Uterus (tissue), 2 donors: ENCODE measurements around the gene AP3D1.
A peak's percentile ranks its signal among the peaks of the same experiment; 100 is the strongest.

Source experiments
- POLR2A ChIP-seq, 2 donors: fragments of 450-650 bp; IDR thresholded peaks; one replicate each; pipeline ENCODE4 v1.6.1; 2016; ENCODE audit warnings: antibody characterized with exemption in 2 of 2, mild to moderate bottlenecking in 1 of 2, moderate library complexity in 1 of 2
- TF ChIP-seq, protein P1 (sequence below), 4 experiments: fragments of 200-600 bp in 2 of 4; fragments of 450-650 bp in 2 of 4; sonication (generic) in 2 of 4; IDR thresholded peaks; one replicate each; pipeline ENCODE4 v1.5.1; 2016 to 2019; ENCODE audit warnings: antibody characterized with exemption in 4 of 4, mild to moderate bottlenecking in 2 of 4, moderate library complexity in 1 of 4

DNA sequence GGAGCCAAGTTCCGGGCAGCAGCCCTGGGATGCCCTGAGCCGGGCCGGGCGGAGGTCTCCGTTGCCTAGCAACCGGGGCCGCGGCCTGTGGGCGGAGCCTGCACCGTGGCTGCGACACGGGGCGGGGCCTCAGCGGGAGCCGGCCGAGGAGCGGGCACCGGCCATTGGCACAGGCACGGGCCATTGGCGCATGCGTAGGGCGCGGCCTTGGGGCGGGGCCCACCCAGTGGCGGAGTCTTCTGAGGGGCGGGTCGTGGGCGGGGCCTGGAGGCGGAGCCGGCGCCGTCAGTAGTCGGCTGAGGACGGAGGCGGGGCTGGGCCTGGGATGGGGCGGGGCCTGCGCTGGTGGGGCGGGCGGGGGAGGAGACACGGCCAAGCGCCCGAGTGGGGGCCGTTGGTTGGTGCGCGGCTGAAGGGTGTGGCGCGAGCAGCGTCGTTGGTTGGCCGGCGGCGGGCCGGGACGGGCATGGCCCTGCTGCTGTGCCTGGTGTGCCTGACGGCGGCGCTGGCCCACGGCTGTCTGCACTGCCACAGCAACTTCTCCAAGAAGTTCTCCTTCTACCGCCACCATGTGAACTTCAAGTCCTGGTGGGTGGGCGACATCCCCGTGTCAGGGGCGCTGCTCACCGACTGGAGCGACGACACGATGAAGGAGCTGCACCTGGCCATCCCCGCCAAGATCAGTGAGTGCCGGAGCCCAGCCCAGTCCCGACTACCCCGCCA, 54.7 kb downstream of the AP3D1 start, which contains the start of gene IZUMO4:
- peak in 1 of 2 donors; percentile 16 for TF ChIP-seq POLR2A (IDR thresholded peaks at IDR 0.05)
- TF ChIP-seq, protein P1, sequence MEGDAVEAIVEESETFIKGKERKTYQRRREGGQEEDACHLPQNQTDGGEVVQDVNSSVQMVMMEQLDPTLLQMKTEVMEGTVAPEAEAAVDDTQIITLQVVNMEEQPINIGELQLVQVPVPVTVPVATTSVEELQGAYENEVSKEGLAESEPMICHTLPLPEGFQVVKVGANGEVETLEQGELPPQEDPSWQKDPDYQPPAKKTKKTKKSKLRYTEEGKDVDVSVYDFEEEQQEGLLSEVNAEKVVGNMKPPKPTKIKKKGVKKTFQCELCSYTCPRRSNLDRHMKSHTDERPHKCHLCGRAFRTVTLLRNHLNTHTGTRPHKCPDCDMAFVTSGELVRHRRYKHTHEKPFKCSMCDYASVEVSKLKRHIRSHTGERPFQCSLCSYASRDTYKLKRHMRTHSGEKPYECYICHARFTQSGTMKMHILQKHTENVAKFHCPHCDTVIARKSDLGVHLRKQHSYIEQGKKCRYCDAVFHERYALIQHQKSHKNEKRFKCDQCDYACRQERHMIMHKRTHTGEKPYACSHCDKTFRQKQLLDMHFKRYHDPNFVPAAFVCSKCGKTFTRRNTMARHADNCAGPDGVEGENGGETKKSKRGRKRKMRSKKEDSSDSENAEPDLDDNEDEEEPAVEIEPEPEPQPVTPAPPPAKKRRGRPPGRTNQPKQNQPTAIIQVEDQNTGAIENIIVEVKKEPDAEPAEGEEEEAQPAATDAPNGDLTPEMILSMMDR (IDR thresholded peaks at IDR 0.05): peak in 3 of 4 experiments; percentile 45 to 50 (median 49)
